NB4 (cell line): ENCODE results near the gene HPCAL1.
"Not testable (repeated sequence)": the region's sequence is repeated elsewhere in the genome, so short reads cannot be mapped to it uniquely, and the experiment has no call there.

Experiments used
- DNase-seq: peaks from one replicate; pipeline ENCODE4 v3.0.0; 2010; ENCODE audit warnings: low read depth
- H3K4me3 ChIP-seq: one replicate; pipeline ENCODE4 v1.5.1; 2011; ENCODE audit warnings: mild to moderate bottlenecking, low read depth, low read length, moderate library complexity
- CTCF ChIP-seq: IDR thresholded peaks from one replicate; pipeline ENCODE4 v1.5.1; 2012; ENCODE audit warnings: low read depth, low read length
- MYC ChIP-seq: IDR thresholded peaks from 2 replicates; pipeline ENCODE4 v1.6.1; 2011; ENCODE audit warnings: low read depth, low read length
- POLR2A ChIP-seq: IDR thresholded peaks from 2 replicates; pipeline ENCODE4 v1.6.1; 2011; ENCODE audit warnings: mild to moderate bottlenecking; ENCODE audit not compliant: insufficient read length; ENCODE audit errors: extremely low read depth
- TF ChIP-seq, protein P1 (sequence below): IDR thresholded peaks from 2 replicates; pipeline ENCODE4 v1.6.1; 2011; ENCODE audit warnings: low read depth, low read length

Gene HPCAL1

GRCh38 chr2:10439185-10439879 is 136.6 kb downstream of the HPCAL1 start:
- DNase-seq, result peak; percentile 42

DNA sequence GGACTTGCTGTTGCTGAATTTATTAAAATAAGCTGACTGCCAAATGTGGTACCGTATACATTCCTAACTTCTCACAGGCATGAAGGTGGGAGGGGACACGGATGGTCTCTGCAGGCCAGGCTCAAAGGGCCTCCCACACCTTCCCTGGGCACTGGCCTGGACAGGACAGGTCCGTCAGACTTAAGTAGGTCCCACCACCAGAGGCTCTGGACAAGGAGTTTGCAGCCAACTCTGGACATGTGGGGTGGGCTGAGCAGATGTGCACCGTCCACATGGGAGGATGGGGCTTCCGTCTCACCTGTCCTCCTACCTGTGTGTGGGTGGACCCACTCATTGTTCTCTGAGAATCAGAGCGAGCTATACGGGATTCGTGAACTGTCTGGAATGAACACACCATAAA is 137.3 kb downstream of the HPCAL1 start:
- DNase-seq, result no peak
- no peak for TF ChIP-seq CTCF
- TF ChIP-seq MYC, result no peak
- TF ChIP-seq POLR2A, result no peak
- TF ChIP-seq, protein P1, sequence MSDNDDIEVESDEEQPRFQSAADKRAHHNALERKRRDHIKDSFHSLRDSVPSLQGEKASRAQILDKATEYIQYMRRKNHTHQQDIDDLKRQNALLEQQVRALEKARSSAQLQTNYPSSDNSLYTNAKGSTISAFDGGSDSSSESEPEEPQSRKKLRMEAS, result no peak
- no peak overlapping the region for H3K4me3 ChIP-seq

More at GRCh38 chr2:10439185-10439879, 136.6 kb downstream of the HPCAL1 start:
- TF ChIP-seq, protein P1, result no peak
- TF ChIP-seq MYC, result no peak
- TF ChIP-seq POLR2A, result no peak
- TF ChIP-seq CTCF, result no peak
- no peak overlapping the region for H3K4me3 ChIP-seq

- TF ChIP-seq, protein P1, result no peak
- TF ChIP-seq CTCF (no peak), MYC (no peak), POLR2A (no peak)
- no peak overlapping the region for H3K4me3 ChIP-seq
- no peak for DNase-seq
These were observed 138.0 kb downstream of the HPCAL1 start for GRCh38 chr2:10440736-10441135.

GRCh38 chr2:10441948-10442347 is 139.2 kb downstream of the HPCAL1 start:
- DNase-seq, result no peak
- TF ChIP-seq CTCF, result no peak
- TF ChIP-seq MYC, result no peak
- TF ChIP-seq, protein P1, result no peak
- TF ChIP-seq POLR2A, result no peak
- H3K4me3 ChIP-seq, result no peak overlapping the region

DNA sequence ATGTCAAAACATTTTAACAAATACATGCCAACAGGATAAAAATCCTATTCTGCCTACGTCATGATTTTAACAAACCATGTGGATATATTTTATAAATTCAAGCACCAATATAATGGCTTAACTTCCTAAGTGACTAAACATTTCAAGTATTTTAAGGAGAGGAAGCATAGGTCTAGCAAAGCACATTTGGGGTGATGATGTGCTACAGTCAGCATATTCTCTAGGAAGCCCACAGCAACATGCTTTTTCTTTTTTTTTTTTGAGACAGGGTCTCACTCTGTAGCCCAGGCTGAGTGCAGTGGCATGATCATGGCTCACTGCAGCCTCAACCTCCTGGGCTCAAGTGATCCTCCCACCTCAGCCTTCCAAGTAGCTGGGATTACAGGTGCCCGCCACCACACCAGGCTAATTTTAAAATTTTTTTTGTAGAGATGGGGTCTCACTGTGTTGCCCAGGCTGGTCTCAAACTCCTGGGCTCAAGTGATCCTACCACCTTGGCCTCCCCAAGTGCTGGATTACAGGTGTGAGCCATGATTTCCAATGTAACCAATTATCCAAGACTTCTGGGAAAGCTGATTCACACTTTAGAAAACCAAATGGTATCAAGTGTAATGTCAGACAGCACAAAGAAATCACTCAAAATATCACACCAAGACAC is 139.9 kb downstream of the HPCAL1 start:
- not testable (repeated sequence) for H3K4me3 ChIP-seq, DNase-seq

DNA sequence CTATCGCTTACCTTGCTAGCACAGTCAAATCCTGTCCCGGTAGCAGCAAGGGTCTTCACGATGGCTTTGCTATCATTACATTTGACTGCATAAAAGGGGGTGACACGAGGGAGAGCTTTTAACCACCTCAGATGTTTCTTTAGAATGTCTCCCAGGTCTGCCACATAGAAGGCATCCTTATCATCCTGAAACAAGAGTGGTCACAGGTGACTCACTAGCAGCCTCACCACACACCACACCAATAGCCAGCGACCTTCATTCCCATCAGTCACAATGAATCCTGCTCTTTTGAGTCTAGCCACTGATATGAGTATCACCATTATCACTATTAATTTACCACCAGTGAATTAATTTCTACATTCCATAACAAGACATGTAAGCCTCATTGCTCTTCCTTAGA is 141.8 kb downstream of the HPCAL1 start:
- peak overlapping the region; percentile 80 for H3K4me3 ChIP-seq
- no peak for DNase-seq
- TF ChIP-seq POLR2A (no peak), MYC (no peak), CTCF (no peak)
- TF ChIP-seq, protein P1, result no peak
